Peyer's patch (tissue), 4 donors: ENCODE results near the gene RSPH9.

Experiments
- POLR2A ChIP-seq, 2 donors: fragments of 450-650 bp; IDR thresholded peaks; one replicate each; pipeline ENCODE4 v1.5.1; 2017; ENCODE audit warnings: antibody characterized with exemption in 2 of 2, mild to moderate bottlenecking in 2 of 2, moderate library complexity in 2 of 2
- TF ChIP-seq, protein P1 (sequence below), 6 experiments: fragments of 450-650 bp in 4 of 6; fragments of 200-600 bp in 2 of 6; sonication (generic) in 1 of 6; IDR thresholded peaks; one replicate each; pipeline ENCODE4 v1.5.1; 2017 to 2019; ENCODE audit warnings: antibody characterized with exemption in 6 of 6, mild to moderate bottlenecking in 3 of 6, moderate library complexity in 1 of 6

DNA sequence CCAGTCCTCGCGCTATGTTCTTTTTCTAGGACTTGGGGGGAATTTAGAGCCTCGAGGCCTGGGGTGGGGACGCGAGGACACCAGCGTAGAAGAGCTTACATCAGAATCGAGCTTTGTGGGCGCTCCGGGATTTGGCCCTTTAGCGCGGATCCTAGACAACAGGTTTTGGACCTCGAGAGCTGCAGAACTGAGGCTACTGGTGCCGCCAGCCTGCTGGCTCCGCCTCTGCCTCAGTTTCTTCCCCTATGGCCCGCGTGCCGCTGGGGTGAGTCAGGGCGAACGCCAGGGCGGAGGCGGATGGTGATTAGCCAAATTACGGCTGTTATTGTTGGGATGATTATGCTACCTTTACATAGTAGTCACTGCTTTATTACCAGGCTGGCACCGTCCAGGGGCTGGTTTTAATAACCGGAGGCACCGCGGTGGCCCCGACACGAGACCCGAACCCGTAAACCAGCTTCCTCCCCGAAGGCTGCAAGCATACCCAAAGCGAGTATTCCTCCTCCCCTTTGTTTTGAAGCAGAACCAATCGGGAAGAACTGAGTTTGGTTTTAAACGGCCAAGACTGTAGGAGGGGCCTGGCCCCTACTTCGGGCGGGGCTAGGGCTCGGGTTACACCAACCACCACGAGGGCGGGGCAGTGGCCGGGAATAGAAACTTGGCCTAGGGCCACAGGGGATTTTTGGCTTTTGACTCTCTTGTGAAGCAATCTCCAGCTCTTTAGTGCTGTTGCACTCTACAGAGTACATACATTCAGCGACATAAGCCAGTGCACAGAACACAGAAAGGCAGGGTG, 15.1 kb upstream of the RSPH9 start:
- TF ChIP-seq, protein P1, sequence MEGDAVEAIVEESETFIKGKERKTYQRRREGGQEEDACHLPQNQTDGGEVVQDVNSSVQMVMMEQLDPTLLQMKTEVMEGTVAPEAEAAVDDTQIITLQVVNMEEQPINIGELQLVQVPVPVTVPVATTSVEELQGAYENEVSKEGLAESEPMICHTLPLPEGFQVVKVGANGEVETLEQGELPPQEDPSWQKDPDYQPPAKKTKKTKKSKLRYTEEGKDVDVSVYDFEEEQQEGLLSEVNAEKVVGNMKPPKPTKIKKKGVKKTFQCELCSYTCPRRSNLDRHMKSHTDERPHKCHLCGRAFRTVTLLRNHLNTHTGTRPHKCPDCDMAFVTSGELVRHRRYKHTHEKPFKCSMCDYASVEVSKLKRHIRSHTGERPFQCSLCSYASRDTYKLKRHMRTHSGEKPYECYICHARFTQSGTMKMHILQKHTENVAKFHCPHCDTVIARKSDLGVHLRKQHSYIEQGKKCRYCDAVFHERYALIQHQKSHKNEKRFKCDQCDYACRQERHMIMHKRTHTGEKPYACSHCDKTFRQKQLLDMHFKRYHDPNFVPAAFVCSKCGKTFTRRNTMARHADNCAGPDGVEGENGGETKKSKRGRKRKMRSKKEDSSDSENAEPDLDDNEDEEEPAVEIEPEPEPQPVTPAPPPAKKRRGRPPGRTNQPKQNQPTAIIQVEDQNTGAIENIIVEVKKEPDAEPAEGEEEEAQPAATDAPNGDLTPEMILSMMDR (IDR thresholded peaks at IDR 0.05), result peak in 1 of 6 experiments; percentile 4
- peak; percentile 31 to 70 for TF ChIP-seq POLR2A (IDR thresholded peaks at IDR 0.05)
